ENCODE data around the gene SLC9A1. TPM values are rescaled to one million over a fixed set of nuclear protein-coding genes. Genes with fewer than 3 reads are reported as not detected.

The SLC9A1 gene
- total and polyA plus RNA-seq, 2 donors (not counting 1 experiment from before 2014, with no cell fraction given) = 7.3 to 22.5 TPM

GRCh38 chr1:27065999-27066630 is 88.8 kb downstream of the SLC9A1 start:
- CTCF ChIA-PET = interaction anchor here (0.7 kb wide), 1 partner anchor 23 kb away, joined by 3 read pairs; no protein-coding TSS in a partner anchor

DNA sequence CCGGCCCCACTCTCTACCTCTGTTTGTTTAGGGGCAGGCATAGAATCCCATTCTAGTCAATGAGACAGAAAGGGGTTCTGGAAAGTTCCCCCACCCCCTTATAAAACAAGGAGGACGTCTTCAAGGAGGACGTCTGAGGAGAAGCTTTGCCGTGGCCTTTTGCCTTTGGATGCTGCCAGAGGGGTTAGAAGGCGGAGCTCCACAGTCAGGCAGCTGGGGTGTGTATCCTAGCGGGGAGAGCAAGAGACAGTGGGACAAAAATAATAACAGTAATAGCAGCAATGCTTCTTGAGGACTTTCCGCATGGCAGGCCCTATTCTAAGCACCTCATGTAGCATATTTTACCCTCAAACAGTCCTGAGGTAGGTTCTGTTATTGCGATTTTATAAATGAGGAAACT is 94.0 kb downstream of the SLC9A1 start:
- no peak overlapping the region for H2AFZ ChIP-seq (ENCODE audit: insufficient read depth, low read depth, low read length, poor library complexity, severe bottlenecking)
- POLR2A ChIA-PET = no interaction called here
- DNase-seq (no peak), ATAC-seq (ENCODE audit: low read depth) (no peak)
- no peaks in the 10 kb centered on the region for H4K20me1 ChIP-seq (ENCODE audit: control insufficient read depth, insufficient read depth, low read length, poor library complexity, severe bottlenecking)
- WGBS (ENCODE audit: insufficient coverage) = no CpG with 5 or more reads among the region's 8 CpGs
- no peaks in the 10 kb centered on the region for H3K36me3 ChIP-seq (replicated peaks in 1 of 2; ENCODE audit: control extremely low read depth in 1 of 2, control insufficient read depth in 1 of 2, extremely low read depth in 1 of 2, insufficient read depth in 2 of 2, low read length in 1 of 2)
- no peak overlapping the region for H3K9ac ChIP-seq (ENCODE audit: low read length)
- no peaks in the 10 kb centered on the region for H3K9me3 ChIP-seq (ENCODE audit: control extremely low read depth in 1 of 3, control insufficient read depth in 2 of 3, insufficient read depth in 1 of 3, low read length in 2 of 3)
- H3K4me1 ChIP-seq (ENCODE audit: control insufficient read depth in 2 of 2, insufficient read depth in 2 of 2, low read length in 2 of 2) = no peaks in the 10 kb centered on the region
- Mint-ChIP-seq H3K4me1 (no peaks in the 10 kb centered on the region), H3K27ac (no peak overlapping the region), H3K4me3 (no peak overlapping the region), H3K9me3 (ENCODE audit: insufficient read depth) (no peaks in the 10 kb centered on the region), H3K27me3 (no peaks in the 10 kb centered on the region)
- no peak for TF ChIP-seq EZH2 (IDR thresholded peaks at IDR 0.05; ENCODE audit: borderline replicate concordance, insufficient read depth, low read depth, low read length, poor library complexity, severe bottlenecking)
- TF ChIP-seq, protein P1, sequence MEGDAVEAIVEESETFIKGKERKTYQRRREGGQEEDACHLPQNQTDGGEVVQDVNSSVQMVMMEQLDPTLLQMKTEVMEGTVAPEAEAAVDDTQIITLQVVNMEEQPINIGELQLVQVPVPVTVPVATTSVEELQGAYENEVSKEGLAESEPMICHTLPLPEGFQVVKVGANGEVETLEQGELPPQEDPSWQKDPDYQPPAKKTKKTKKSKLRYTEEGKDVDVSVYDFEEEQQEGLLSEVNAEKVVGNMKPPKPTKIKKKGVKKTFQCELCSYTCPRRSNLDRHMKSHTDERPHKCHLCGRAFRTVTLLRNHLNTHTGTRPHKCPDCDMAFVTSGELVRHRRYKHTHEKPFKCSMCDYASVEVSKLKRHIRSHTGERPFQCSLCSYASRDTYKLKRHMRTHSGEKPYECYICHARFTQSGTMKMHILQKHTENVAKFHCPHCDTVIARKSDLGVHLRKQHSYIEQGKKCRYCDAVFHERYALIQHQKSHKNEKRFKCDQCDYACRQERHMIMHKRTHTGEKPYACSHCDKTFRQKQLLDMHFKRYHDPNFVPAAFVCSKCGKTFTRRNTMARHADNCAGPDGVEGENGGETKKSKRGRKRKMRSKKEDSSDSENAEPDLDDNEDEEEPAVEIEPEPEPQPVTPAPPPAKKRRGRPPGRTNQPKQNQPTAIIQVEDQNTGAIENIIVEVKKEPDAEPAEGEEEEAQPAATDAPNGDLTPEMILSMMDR (IDR thresholded peaks at IDR 0.05) = no peak
- no peak overlapping the region for H3K27ac ChIP-seq (ENCODE audit: low read length in 2 of 2)
- no peaks in the 10 kb centered on the region for H3K27me3 ChIP-seq (replicated peaks in 1 of 4; ENCODE audit: control extremely low read depth in 1 of 4, control insufficient read depth in 3 of 4, insufficient read depth in 4 of 4, low read length in 3 of 4)
- no peaks in the 10 kb centered on the region for H3K79me2 ChIP-seq (ENCODE audit: control insufficient read depth, insufficient read depth, low read length)
- CTCF ChIA-PET = interaction anchor here (2.7 kb wide), 1 partner anchor 15 kb away, joined by 8 read pairs; no protein-coding TSS in a partner anchor
- no peak overlapping the region for H3K4me2 ChIP-seq (replicated peaks; ENCODE audit: low read depth, low read length, poor library complexity, severe bottlenecking)
- H3K4me3 ChIP-seq (ENCODE audit: control extremely low read depth in 1 of 5, extremely low read depth in 1 of 5, insufficient read depth in 1 of 5, low read depth in 2 of 5, low read length in 4 of 5) = no peak overlapping the region
- intact Hi-C loops (cut with micrococcal nuclease) = no loop called here

More at GRCh38 chr1:27065999-27066630, 88.8 kb downstream of the SLC9A1 start:
- peaks cover 2% of the 10 kb centered on the region for H3K27me3 Mint-ChIP-seq
- H3K4me3 ChIP-seq (ENCODE audit: control extremely low read depth in 1 of 5, extremely low read depth in 1 of 5, insufficient read depth in 1 of 5, low read depth in 2 of 5, low read length in 4 of 5) = no peak overlapping the region
- H3K27me3 ChIP-seq (replicated peaks in 1 of 4; ENCODE audit: control extremely low read depth in 1 of 4, control insufficient read depth in 3 of 4, insufficient read depth in 4 of 4, low read length in 3 of 4) = no peaks in the 10 kb centered on the region
- 92% methylated on average over 2 of the region's 5 CpGs for WGBS (ENCODE audit: insufficient coverage)
- intact Hi-C loops (cut with micrococcal nuclease) = no loop called here
- no peak for ATAC-seq (ENCODE audit: low read depth)
- no peaks in the 10 kb centered on the region for H3K36me3 ChIP-seq (replicated peaks in 1 of 2; ENCODE audit: control extremely low read depth in 1 of 2, control insufficient read depth in 1 of 2, extremely low read depth in 1 of 2, insufficient read depth in 2 of 2, low read length in 1 of 2)
- no peak overlapping the region for H3K27ac ChIP-seq (ENCODE audit: low read length in 2 of 2)
- H3K79me2 ChIP-seq (ENCODE audit: control insufficient read depth, insufficient read depth, low read length) = no peaks in the 10 kb centered on the region
- no peak overlapping the region for H2AFZ ChIP-seq (ENCODE audit: insufficient read depth, low read depth, low read length, poor library complexity, severe bottlenecking)
- H4K20me1 ChIP-seq (ENCODE audit: control insufficient read depth, insufficient read depth, low read length, poor library complexity, severe bottlenecking) = no peaks in the 10 kb centered on the region
- no peak overlapping the region for H3K9ac ChIP-seq (ENCODE audit: low read length)
- H3K4me2 ChIP-seq (replicated peaks; ENCODE audit: low read depth, low read length, poor library complexity, severe bottlenecking) = no peak overlapping the region
- TF ChIP-seq, protein P1 (IDR thresholded peaks at IDR 0.05) = no peak
- TF ChIP-seq EZH2 (IDR thresholded peaks at IDR 0.05; ENCODE audit: borderline replicate concordance, insufficient read depth, low read depth, low read length, poor library complexity, severe bottlenecking) = no peak
- H3K9me3 ChIP-seq (ENCODE audit: control extremely low read depth in 1 of 3, control insufficient read depth in 2 of 3, insufficient read depth in 1 of 3, low read length in 2 of 3) = no peaks in the 10 kb centered on the region
- no peaks in the 10 kb centered on the region for H3K4me1 Mint-ChIP-seq
- no peak overlapping the region for H3K4me3 Mint-ChIP-seq
- no peaks in the 10 kb centered on the region for H3K9me3 Mint-ChIP-seq (ENCODE audit: insufficient read depth)
- DNase-seq = no peak
- POLR2A ChIA-PET = interaction anchor here (0.7 kb wide), 3 partner anchors 14 to 229 kb away, joined by 3 to 8 read pairs (median 6); no protein-coding TSS in a partner anchor
- peak overlapping the region; percentile 4 for H3K27ac Mint-ChIP-seq
- no peaks in the 10 kb centered on the region for H3K4me1 ChIP-seq (ENCODE audit: control insufficient read depth in 2 of 2, insufficient read depth in 2 of 2, low read length in 2 of 2)
